Aorta (tissue), 5 donors: ENCODE results near the gene PRRT1B. TPM values are rescaled to one million over a fixed set of nuclear protein-coding genes. Genes with fewer than 3 reads are reported as not detected.

Source experiments
- ATAC-seq: fragments of 200-7000 bp; cut with Tn5 transposase; one replicate; pipeline ENCODE4 v1.9.1; 2022; ENCODE audit warnings: moderate library complexity; ENCODE audit not compliant: low FRiP score
- DNase-seq, 2 donors: peaks; one replicate each; pipeline ENCODE4 v3.0.0-alpha.2; 2020
- H3K27ac ChIP-seq, 2 donors: one replicate each; pipeline ENCODE4 v1.5.1; 2013; ENCODE audit warnings: low read length in 2 of 2, mild to moderate bottlenecking in 2 of 2, moderate library complexity in 2 of 2, control low read depth in 1 of 2, inconsistent platforms in 1 of 2, low read depth in 1 of 2
- H3K27me3 ChIP-seq, 2 donors: one replicate each; pipeline ENCODE4 v1.6.1; 2013; ENCODE audit warnings: control low read depth in 1 of 2, low read length in 1 of 2, mild to moderate bottlenecking in 1 of 2, moderate library complexity in 1 of 2; ENCODE audit not compliant: insufficient read depth in 2 of 2, control insufficient read depth in 1 of 2
- H3K36me3 ChIP-seq, 2 donors: one replicate each; pipeline ENCODE4 v1.6.1; 2013; ENCODE audit warnings: control low read depth in 1 of 2, low read length in 1 of 2, mild to moderate bottlenecking in 1 of 2; ENCODE audit not compliant: insufficient read depth in 2 of 2, control insufficient read depth in 1 of 2
- H3K4me1 ChIP-seq, 2 donors: one replicate each; pipeline ENCODE4 v1.6.1; 2013; ENCODE audit warnings: low read length in 2 of 2, control low read depth in 1 of 2, mild to moderate bottlenecking in 1 of 2, moderate library complexity in 1 of 2; ENCODE audit not compliant: insufficient read depth in 2 of 2, control insufficient read depth in 1 of 2
- H3K4me3 ChIP-seq, 2 donors: one replicate each; pipeline ENCODE4 v1.5.1; 2013; ENCODE audit warnings: low read length in 2 of 2, control low read depth in 1 of 2, mild to moderate bottlenecking in 1 of 2
- H3K9me3 ChIP-seq: one replicate; pipeline ENCODE4 v1.6.1; 2013; ENCODE audit warnings: mild to moderate bottlenecking, low read length; ENCODE audit not compliant: control insufficient read depth
- WGBS, 2 donors: extraction: QIAGEN DNeasy Blood & Tissue Kit; methylation state at CpG; one replicate each; pipeline ENCODE4 v1.1.7; 2013; 5-methylcytosine and 5-hydroxymethylcytosine counted together
- intact Hi-C, 2 donors: fragments of 100-400 bp; cut with DNase I; formaldehyde crosslinking; loops; one replicate each; pipeline versions ENCODE4 v1.14.2 to v1.15.0; 2022
- polyA plus RNA-seq, 2 donors: library from polyadenylated mRNA; stranded (reverse); fragments of 200-250 nt; gene quantifications; one replicate each; pipeline ENCODE4 v1.2.3, GENCODE V29; 2013
- total RNA-seq, 2 donors: library from RNA; stranded (reverse); fragmentation: NEBNext Ultra II Directional; extraction: Animal tissue kit (Norgen Biotek cat#: 25700); gene quantifications; one replicate each; pipeline ENCODE4 v1.2.1, GENCODE V29; 2021
- donor health status: healthy with polysubstance abuse.
- donor health status: Bipolar disorder and iron deficiency.
- donor health status: DM: no; HTN: no; CAD: no.
- donor health status: DM: no; HTN: no; CAD: no.
- donor health status: DM: yes; HTN: yes; CAD: no.

Gene PRRT1B
- total and polyA plus RNA-seq, 4 donors = not detected

GRCh38 chr9:131566158-131566557, 20.8 kb downstream of the PRRT1B start:
- Histone ChIP-seq H3K27ac (no peak overlapping the region), H3K36me3 (no peaks in the 10 kb centered on the region), H3K4me1 (no peaks in the 10 kb centered on the region), H3K4me3 (no peak overlapping the region), H3K27me3 (no peaks in the 10 kb centered on the region), H3K9me3 (no peaks in the 10 kb centered on the region)
- no peak for DNase-seq
- no peak for ATAC-seq
- intact Hi-C loops = no loop called here
- 97 to 98% methylated on average over 3 of the region's 3 CpGs for WGBS, 2 donors

GRCh38 chr9:131567910-131568309, 22.6 kb downstream of the PRRT1B start:
- 96 to 99% methylated on average over 8 of the region's 8 CpGs for WGBS, 2 donors
- H3K4me3 ChIP-seq = no peak overlapping the region
- ATAC-seq (peak; percentile 26), DNase-seq (no peak)
- no peak overlapping the region for H3K27ac ChIP-seq
- no peaks in the 10 kb centered on the region for H3K36me3 ChIP-seq
- intact Hi-C loops = no loop called here
- no peaks in the 10 kb centered on the region for H3K4me1 ChIP-seq
- no peaks in the 10 kb centered on the region for H3K9me3 ChIP-seq
- no peaks in the 10 kb centered on the region for H3K27me3 ChIP-seq

- DNase-seq = peak in 1 of 2 donors; percentile 44
- Histone ChIP-seq H3K4me3 (no peak overlapping the region), H3K9me3 (no peaks in the 10 kb centered on the region), H3K4me1 (no peaks in the 10 kb centered on the region), H3K36me3 (peaks cover 0 to 5% of the 10 kb centered on the region in 2 donors), H3K27me3 (no peaks in the 10 kb centered on the region), H3K27ac (no peak overlapping the region)
- ATAC-seq = no peak
- WGBS, 2 donors = 94 to 95% methylated on average over 17 of the region's 17 CpGs
- intact Hi-C loops = no loop called here
These were observed 29.7 kb downstream of the PRRT1B start for GRCh38 chr9:131574730-131575640.

GRCh38 chr9:131575946-131576853, 30.9 kb downstream of the PRRT1B start:
- intact Hi-C loops = no loop called here
- 92 to 95% methylated on average over 23 of the region's 23 CpGs for WGBS, 2 donors
- H3K4me1 ChIP-seq = no peaks in the 10 kb centered on the region
- no peaks in the 10 kb centered on the region for H3K27me3 ChIP-seq
- H3K27ac ChIP-seq = no peak overlapping the region
- no peaks in the 10 kb centered on the region for H3K9me3 ChIP-seq
- no peak overlapping the region for H3K4me3 ChIP-seq
- DNase-seq (peak in 1 of 2 donors; percentile 30), ATAC-seq (no peak)
- peaks cover 0 to 8% of the 10 kb centered on the region in 2 donors for H3K36me3 ChIP-seq

- Histone ChIP-seq H3K27ac (no peak overlapping the region), H3K4me1 (no peaks in the 10 kb centered on the region), H3K9me3 (no peaks in the 10 kb centered on the region), H3K36me3 (peaks cover 0 to 8% of the 10 kb centered on the region in 2 donors), H3K27me3 (no peaks in the 10 kb centered on the region), H3K4me3 (no peak overlapping the region)
- DNase-seq (peak in 1 of 2 donors; percentile 33), ATAC-seq (no peak)
- intact Hi-C loops = no loop called here
- WGBS, 2 donors = 86 to 89% methylated on average over 25 of the region's 25 CpGs
These were observed 32.0 kb downstream of the PRRT1B start for GRCh38 chr9:131577005-131578000.

GRCh38 chr9:131578021-131578420, 32.7 kb downstream of the PRRT1B start:
- H3K9me3 ChIP-seq = no peaks in the 10 kb centered on the region
- H3K36me3 ChIP-seq = peaks cover 0 to 10% of the 10 kb centered on the region in 2 donors
- H3K4me1 ChIP-seq = no peaks in the 10 kb centered on the region
- 91 to 94% methylated on average over 13 of the region's 13 CpGs for WGBS, 2 donors
- no peak overlapping the region for H3K27ac ChIP-seq
- no peak overlapping the region for H3K4me3 ChIP-seq
- ATAC-seq (no peak), DNase-seq (peak; percentile 38 to 41)
- intact Hi-C loops = no loop called here
- no peaks in the 10 kb centered on the region for H3K27me3 ChIP-seq

GRCh38 chr9:131578731-131579504, 33.6 kb downstream of the PRRT1B start:
- H3K4me3 ChIP-seq = no peak overlapping the region
- H3K9me3 ChIP-seq = no peaks in the 10 kb centered on the region
- DNase-seq (peak; percentile 42 to 71), ATAC-seq (no peak)
- WGBS, 2 donors = 54% methylated on average over 26 of the region's 26 CpGs
- H3K4me1 ChIP-seq = no peaks in the 10 kb centered on the region
- H3K36me3 ChIP-seq = peaks cover 0 to 13% of the 10 kb centered on the region in 2 donors
- H3K27ac ChIP-seq = no peak overlapping the region
- H3K27me3 ChIP-seq = no peaks in the 10 kb centered on the region
- intact Hi-C loops = no loop called here
